GM20431 (cell line): ENCODE measurements around the gene SLC9C1.

ENCODE experiments used
- in situ Hi-C: fragments of 300-500 bp; cut with MseI, MboI; formaldehyde crosslinking; loops from one replicate; pipeline ENCODE4 v1.15.0; 2020; ENCODE audit warnings: low sequenced_read_pairs; ENCODE audit not compliant: unreplicated experiment

The SLC9C1 gene

DNA sequence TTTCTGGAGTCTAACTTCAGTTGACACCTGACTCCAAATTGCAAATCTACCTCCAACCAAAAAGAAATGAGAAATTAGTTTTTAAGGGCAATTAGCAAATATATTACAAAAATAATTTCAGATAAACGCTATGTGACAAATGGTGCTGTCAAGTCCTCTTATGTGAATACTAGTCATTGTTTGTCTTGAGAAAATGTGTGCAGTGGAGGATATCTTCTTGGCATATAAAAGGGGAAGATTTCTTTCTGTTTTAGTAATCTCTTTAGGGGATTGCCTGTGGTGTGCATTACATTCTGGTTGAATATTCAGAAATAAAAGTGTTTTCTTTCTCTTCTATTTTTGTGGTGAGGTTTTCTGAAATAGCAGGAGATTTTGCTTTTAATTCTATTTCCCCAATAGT, 158.0 kb downstream of the SLC9C1 start:
- in situ Hi-C loops, result loop anchor here (25.0 kb wide), 1 partner anchor 401 kb away; no protein-coding TSS in a partner anchor

DNA sequence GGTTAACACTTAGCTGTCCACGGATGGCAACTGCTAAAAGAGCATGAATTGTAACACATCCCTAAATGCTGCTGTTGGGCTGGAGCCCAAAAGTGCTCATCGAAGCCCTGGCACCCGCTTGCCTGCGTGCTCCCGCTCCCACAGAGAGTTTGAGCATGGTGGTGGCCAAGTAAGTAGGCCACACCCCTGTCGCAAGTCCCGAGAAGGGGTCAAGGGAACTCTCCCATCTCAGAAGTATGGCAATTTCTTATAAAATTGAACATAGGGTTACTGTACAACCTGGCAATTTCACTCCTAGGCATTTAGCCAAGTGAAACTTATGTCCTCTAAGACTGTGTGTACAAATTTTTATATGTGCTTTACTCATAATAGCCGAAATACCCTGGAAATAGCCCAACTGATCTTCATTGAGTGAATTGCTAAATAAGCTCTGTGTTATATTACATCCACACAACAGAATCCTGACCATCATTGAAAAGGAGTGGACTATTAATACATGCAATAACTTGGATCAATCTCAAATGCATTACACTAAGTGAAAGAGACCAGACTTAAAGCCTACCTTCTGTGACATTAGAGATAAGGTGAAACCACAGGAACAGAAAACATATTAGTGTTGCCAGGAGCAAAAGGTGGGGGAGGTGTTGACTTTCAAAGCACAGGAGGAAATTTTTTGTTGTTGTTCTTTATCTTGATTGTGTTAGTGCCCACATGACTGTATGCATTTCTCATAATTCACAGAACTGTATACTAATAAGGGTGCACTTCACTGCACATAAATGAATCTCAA, 159.5 kb downstream of the SLC9C1 start:
- in situ Hi-C loops, result loop anchor here (25.0 kb wide), 1 partner anchor 403 kb away; no protein-coding TSS in a partner anchor

- in situ Hi-C loops, result loop anchor here (25.0 kb wide), 1 partner anchor 404 kb away; no protein-coding TSS in a partner anchor
Observed at GRCh38 chr3:112133626-112134334, 160.2 kb downstream of the SLC9C1 start.

DNA sequence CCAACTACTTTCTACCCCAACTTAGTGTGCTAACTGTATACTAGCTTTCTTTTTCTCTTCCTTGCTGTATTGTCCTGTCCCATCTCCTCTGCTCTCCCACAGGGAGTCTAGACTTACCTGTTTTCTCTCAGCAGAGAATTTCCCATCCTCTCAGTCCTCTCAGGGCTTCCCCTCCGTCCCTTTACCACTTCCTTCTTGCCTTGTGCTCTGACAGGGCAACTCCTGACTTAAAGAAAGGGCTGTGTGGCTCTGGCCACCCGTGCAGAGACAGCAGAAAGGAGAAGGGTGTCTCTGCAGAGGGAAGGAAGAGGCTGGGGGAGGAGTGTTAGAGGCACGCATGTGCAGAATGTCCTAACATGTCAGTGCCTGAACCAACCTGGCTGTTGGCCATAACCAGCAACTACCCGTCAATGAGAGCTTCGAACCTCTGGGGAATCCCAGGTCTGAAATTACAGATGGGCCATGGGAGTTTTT, 161.0 kb downstream of the SLC9C1 start, which contains the start of gene GCSAM:
Gene GCSAM (minus strand): TSS at position 274 of the 474 bp plus-strand sequence. CDS start 128 bp downstream, at position 146.
- in situ Hi-C loops, result loop anchor here (25.0 kb wide), 1 partner anchor 404 kb away; no protein-coding TSS in a partner anchor

GRCh38 chr3:112132554-112132953, 161.5 kb downstream of the SLC9C1 start:
- in situ Hi-C loops, result loop anchor here (25.0 kb wide), 1 partner anchor 405 kb away; no protein-coding TSS in a partner anchor

DNA sequence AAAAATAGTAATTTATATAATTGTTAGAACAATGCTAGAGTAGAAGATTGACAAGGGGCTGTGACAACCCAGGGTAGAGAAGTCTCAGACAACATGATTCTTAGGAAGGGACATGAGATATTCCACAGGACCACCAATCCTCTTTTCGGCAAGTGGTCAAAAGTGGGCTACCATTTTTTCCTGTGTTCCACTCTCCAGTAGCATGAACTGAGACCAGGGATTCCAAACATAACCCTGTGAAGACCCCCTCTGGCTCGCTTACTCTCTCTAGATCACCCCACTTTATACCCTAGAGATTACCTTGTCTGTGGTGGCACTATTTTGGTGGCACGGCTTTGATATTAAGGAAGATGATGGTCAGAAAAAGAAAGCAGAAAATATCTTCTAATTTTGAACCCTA, 161.9 kb downstream of the SLC9C1 start:
- in situ Hi-C loops, result loop anchor here (25.0 kb wide), 1 partner anchor 405 kb away; no protein-coding TSS in a partner anchor

- in situ Hi-C loops, result loop anchor here (25.0 kb wide), 1 partner anchor 406 kb away; no protein-coding TSS in a partner anchor
Observed at GRCh38 chr3:112131111-112131510, 162.9 kb downstream of the SLC9C1 start.

- in situ Hi-C loops, result loop anchor here (25.0 kb wide), 1 partner anchor 407 kb away; no protein-coding TSS in a partner anchor
Observed at GRCh38 chr3:112130638-112130993, 163.4 kb downstream of the SLC9C1 start.

GRCh38 chr3:112129925-112130637, 163.9 kb downstream of the SLC9C1 start:
- in situ Hi-C loops, result loop anchor here (25.0 kb wide), 1 partner anchor 407 kb away; no protein-coding TSS in a partner anchor

DNA sequence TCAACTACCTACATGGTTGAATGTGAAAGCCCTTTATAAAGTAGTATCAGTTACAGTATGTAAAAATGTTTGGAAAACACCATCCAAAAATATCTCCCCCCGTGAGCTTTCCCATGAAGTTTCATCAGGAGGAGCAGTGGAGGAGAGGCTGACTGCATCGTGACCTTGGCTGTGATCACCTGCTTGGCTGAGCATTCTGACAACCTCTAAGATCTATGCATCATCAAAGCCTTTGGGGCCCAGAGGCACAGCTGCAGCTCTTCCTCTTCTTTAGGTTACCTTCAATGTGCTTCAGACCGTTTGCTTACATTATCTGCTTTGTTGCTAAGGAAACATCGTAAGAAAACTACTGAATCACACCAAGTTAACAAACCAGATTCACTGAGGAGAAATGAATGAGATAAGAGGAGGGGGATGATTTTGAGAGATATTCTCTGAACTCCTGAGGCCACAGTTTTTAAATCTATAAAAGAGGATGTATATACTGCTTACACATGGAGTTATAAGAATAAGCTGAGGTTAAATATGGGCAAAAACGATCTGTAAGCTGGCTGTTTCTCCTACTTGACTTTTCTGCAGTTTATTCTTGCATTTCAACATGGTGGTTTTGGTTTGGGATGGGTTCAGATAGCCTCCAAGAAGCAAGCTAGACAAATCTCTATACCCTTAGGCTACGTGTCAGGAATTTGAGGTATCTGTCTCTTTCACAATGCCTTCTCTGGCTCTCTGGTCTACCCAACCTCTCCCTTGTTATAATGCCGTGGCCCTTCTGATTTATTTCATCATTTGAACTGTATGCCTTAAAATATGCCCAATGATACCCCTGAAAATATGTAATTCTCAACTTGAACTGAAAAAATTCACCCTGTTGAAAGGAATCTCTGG, 164.9 kb downstream of the SLC9C1 start:
- in situ Hi-C loops, result loop anchor here (25.0 kb wide), 1 partner anchor 408 kb away; no protein-coding TSS in a partner anchor

- in situ Hi-C loops, result loop anchor here (25.0 kb wide), 1 partner anchor 409 kb away; no protein-coding TSS in a partner anchor
Observed at GRCh38 chr3:112127522-112128494, 166.2 kb downstream of the SLC9C1 start.

GRCh38 chr3:112126511-112126911, 167.5 kb downstream of the SLC9C1 start:
- in situ Hi-C loops, result loop anchor here (25.0 kb wide), 1 partner anchor 411 kb away; no protein-coding TSS in a partner anchor

GRCh38 chr3:112124907-112125607, 169.0 kb downstream of the SLC9C1 start:
- in situ Hi-C loops, result loop anchor here (25.0 kb wide), 2 partner anchors 187 to 412 kb away; no protein-coding TSS in a partner anchor

DNA sequence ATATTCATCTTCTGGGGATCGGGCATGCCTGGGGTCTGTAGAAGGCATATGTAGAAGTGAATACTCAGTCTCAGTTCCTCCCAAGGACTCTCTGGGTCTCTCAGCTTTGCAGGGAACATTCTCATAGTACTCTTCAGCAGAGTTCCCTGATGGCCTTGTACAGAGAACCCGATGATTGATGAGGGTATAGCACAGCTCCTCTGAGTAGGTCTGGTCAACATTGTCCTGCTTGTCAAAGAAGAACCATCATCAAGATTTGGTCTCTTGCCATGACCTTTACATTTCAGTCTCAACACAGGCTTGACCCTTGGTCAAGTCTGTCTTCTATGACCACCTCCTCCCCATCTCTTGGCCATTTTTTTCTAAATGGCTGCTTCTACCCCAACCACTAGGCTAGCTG, 170.5 kb downstream of the SLC9C1 start:
- in situ Hi-C loops, result loop anchor here (25.0 kb wide), 1 partner anchor 189 kb away; no protein-coding TSS in a partner anchor

- in situ Hi-C loops, result loop anchor here (25.0 kb wide), 1 partner anchor 189 kb away; no protein-coding TSS in a partner anchor
Observed at GRCh38 chr3:112122870-112123269, 171.1 kb downstream of the SLC9C1 start.
